Astrocyte of the spinal cord (primary cell): ENCODE data around the gene FHIT.

Experiments
- DNase-seq: peaks from one replicate; pipeline ENCODE4 v3.0.0; 2011; ENCODE audit warnings: low read depth, low spot score
- H3K4me3 ChIP-seq: 2 replicates; pipeline ENCODE4 v1.5.1; 2011; ENCODE audit warnings: low read depth, mild to moderate bottlenecking, low read length, moderate library complexity
- CTCF ChIP-seq: IDR thresholded peaks from 2 replicates; pipeline ENCODE4 v1.5.1; 2012; ENCODE audit warnings: low read depth, mild to moderate bottlenecking, low read length, inconsistent platforms
- in situ Hi-C: cut with HindIII; loops from 2 replicates; pipeline ENCODE4 v1.10.0; 2017; ENCODE audit warnings: low sequenced_read_pairs

FHIT gene

GRCh38 chr3:60229502-60229901 lies 1021.8 kb downstream of the FHIT start:
- TF ChIP-seq CTCF, result no peak
- in situ Hi-C loops, result no loop called here
- H3K4me3 ChIP-seq, result no peak overlapping the region
- DNase-seq, result no peak

DNA sequence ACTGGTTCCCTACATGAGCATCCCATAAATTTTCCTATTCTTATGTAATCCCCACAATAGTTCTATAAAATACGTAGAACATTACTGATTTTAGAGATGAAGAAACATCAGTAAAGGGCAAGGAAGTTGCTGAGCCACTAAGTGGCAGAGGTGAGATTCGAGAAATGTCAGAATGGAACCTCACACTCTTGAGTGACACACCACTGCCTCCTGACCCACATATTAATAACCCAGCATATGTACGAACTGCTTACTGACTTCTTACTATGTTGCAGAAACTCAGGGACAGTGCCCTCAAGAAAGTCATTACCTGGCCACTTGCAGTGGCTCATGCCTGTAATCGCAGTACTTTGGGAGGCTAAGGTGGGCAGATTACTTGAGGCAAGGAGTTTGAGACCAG lies 1022.4 kb downstream of the FHIT start:
- in situ Hi-C loops, result no loop called here
- TF ChIP-seq CTCF, result no peak
- no peak overlapping the region for H3K4me3 ChIP-seq
- no peak for DNase-seq

DNA sequence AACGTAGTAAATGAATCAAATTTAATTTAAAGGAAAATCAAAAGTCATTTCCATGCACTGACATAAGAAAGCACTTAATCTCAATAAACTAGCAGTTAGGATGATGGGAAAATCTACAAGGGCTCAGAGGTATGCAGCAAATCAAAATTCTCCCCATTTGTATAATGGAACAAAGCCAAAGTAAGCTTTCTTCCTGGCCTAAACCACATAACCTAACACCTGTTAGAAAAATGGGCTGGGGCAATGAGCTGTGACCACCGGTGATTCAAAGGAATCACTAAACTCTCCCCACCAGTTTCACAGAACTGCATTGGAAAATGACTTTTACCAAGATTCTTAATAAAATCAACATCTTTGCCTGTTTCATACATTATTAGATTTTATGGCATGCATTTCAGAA lies 1024.3 kb downstream of the FHIT start:
- TF ChIP-seq CTCF, result no peak
- no peak for DNase-seq
- in situ Hi-C loops, result no loop called here

GRCh38 chr3:60225848-60226247 lies 1025.4 kb downstream of the FHIT start:
- TF ChIP-seq CTCF, result no peak
- DNase-seq, result no peak
- in situ Hi-C loops, result no loop called here
- no peak overlapping the region for H3K4me3 ChIP-seq

More for the DNA sequence above, 1024.3 kb downstream of the FHIT start:
- H3K4me3 ChIP-seq, result no peak overlapping the region

- no peak overlapping the region for H3K4me3 ChIP-seq
- DNase-seq, result no peak
- TF ChIP-seq CTCF, result no peak
- in situ Hi-C loops, result no loop called here
Measured at GRCh38 chr3:60220768-60221167, 1030.5 kb downstream of the FHIT start.

DNA sequence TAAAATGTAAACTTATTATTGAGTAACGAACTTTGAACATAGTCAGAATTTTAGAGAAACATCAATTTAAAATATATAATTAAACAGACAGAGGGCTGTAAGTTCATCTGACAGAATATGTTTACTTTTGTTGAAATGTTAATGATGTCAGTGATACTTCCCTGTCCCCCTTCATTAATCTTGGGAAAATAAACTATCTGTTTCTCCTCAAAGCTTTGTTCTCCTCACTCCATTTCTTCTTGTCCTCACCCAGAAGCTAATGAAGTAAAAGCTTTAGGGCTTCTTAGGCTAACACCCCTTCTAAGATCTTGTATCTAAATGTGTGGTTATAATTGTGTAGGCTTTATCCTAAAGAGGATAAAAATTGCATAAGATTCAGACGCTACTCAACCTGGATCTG lies 1031.8 kb downstream of the FHIT start:
- no peak for TF ChIP-seq CTCF
- DNase-seq, result no peak
- in situ Hi-C loops, result no loop called here
- H3K4me3 ChIP-seq, result no peak overlapping the region

GRCh38 chr3:60217156-60217911 lies 1033.9 kb downstream of the FHIT start:
- no peak for DNase-seq
- no peak for TF ChIP-seq CTCF
- no peak overlapping the region for H3K4me3 ChIP-seq
- in situ Hi-C loops, result no loop called here
